Measurements from ENCODE around the gene COL9A3. TPM values are rescaled to one million over a fixed set of nuclear protein-coding genes. Genes with fewer than 3 reads are reported as not detected.

Gene COL9A3
- polyA plus RNA-seq, 4 donors, result 17.6 to 29.2 (median 24.0) TPM

- DNase-seq (ENCODE audit: low read depth in 4 of 4, low spot score in 3 of 4), result no peak
These were observed 72.6 kb downstream of the COL9A3 start for GRCh38 chr20:62889411-62889810.

GRCh38 chr20:62889871-62890270, 73.0 kb downstream of the COL9A3 start:
- no peak for DNase-seq (ENCODE audit: low read depth in 4 of 4, low spot score in 3 of 4)

GRCh38 chr20:62890444-62890843, 73.6 kb downstream of the COL9A3 start:
- DNase-seq (ENCODE audit: low read depth in 4 of 4, low spot score in 3 of 4), result no peak

Other genes with a start within 250 kb of the COL9A3 start
- 1 to 10 TPM; 2.5 to 8.6 (median 3.0) TPM for gene SLCO4A1, start 174.5 kb upstream of the COL9A3 start, polyA plus RNA-seq (ENCODE audit: insufficient read length in 4 of 4)
- 1 to 10 TPM; 1.0 to 1.4 (median 1.2) TPM for gene NTSR1, start 108.2 kb upstream of the COL9A3 start, polyA plus RNA-seq (ENCODE audit: insufficient read length in 4 of 4)
- 10 to 100 TPM; 15.7 to 17.1 (median 16.6) TPM for gene MRGBP, start 20.6 kb upstream of the COL9A3 start, polyA plus RNA-seq (ENCODE audit: insufficient read length in 4 of 4)
- 10 to 100 TPM; 23.8 to 36.0 (median 25.0) TPM for gene OGFR, start 12.2 kb upstream of the COL9A3 start, polyA plus RNA-seq (ENCODE audit: insufficient read length in 4 of 4)
- 10 to 100 TPM; 12.7 to 13.4 (median 13.0) TPM for gene TCFL5, start 44.8 kb downstream of the COL9A3 start, polyA plus RNA-seq (ENCODE audit: insufficient read length in 4 of 4)
- 10 to 100 TPM; 52.3 to 61.3 (median 59.1) TPM for gene DIDO1, start 109.5 kb downstream of the COL9A3 start, polyA plus RNA-seq (ENCODE audit: insufficient read length in 4 of 4)
- 10 to 100 TPM; 50.2 to 55.9 (median 50.9) TPM for gene GID8, start 121.1 kb downstream of the COL9A3 start, polyA plus RNA-seq (ENCODE audit: insufficient read length in 4 of 4)
- 1 to 10 TPM; 1.3 to 2.0 (median 1.7) TPM for gene SLC17A9, start 135.7 kb downstream of the COL9A3 start, polyA plus RNA-seq (ENCODE audit: insufficient read length in 4 of 4)
- under 1 TPM in 1 of 4 donors, not detected in 3; 0.08 TPM for gene BHLHE23, start 189.9 kb downstream of the COL9A3 start, polyA plus RNA-seq (ENCODE audit: insufficient read length in 4 of 4)

Measured in right renal pelvis (tissue), 4 donors.